HepG2 (cell line): ENCODE measurements around the gene GPRC5B. TPM values are rescaled to one million over a fixed set of nuclear protein-coding genes. Genes with fewer than 3 reads are reported as not detected.

Source experiments
- CC2D1A ChIP-seq: sonication (generic); formaldehyde crosslinking; IDR thresholded peaks from 2 replicates; pipeline ENCODE4 v1.8.1; 2023; ENCODE audit warnings: mild to moderate bottlenecking, missing genetic modification reagents
- CCAR2 ChIP-seq: fragments of 200-400 bp; formaldehyde crosslinking; optimal IDR thresholded peaks from 2 replicates; pipeline ENCODE3; 2018; ENCODE audit warnings: low read depth, mild to moderate bottlenecking, low read length, moderate library complexity
- ELF1 ChIP-seq: sonication (generic); formaldehyde crosslinking; IDR thresholded peaks from 2 replicates; pipeline ENCODE4 v1.4.0; 2020; ENCODE audit warnings: missing genetic modification reagents
- HDAC2 ChIP-seq: sonication (generic); formaldehyde crosslinking; IDR thresholded peaks from 2 replicates; pipeline ENCODE4 v1.4.0; 2020; ENCODE audit warnings: missing genetic modification reagents
- IRF2 ChIP-seq: IDR thresholded peaks from 2 replicates; pipeline ENCODE4 v1.6.1; 2018; ENCODE audit warnings: missing genetic modification reagents, missing compliant biosample characterization
- MIER3 ChIP-seq: IDR thresholded peaks from 2 replicates; pipeline ENCODE4 v1.6.1; 2016; ENCODE audit warnings: missing compliant biosample characterization, borderline replicate concordance
- NCOA5 ChIP-seq: sonication (generic); formaldehyde crosslinking; IDR thresholded peaks from 2 replicates; pipeline ENCODE4 v1.4.0; 2020; ENCODE audit warnings: missing genetic modification reagents
- SMC3 ChIP-seq: IDR thresholded peaks from 2 replicates; pipeline ENCODE4 v1.6.1; 2011; ENCODE audit warnings: low read length, improper control_type of control experiment
- ZNF256 ChIP-seq: sonication (generic); formaldehyde crosslinking; conservative IDR thresholded peaks from 2 replicates; pipeline ENCODE4 v1.4.0; 2020; ENCODE audit warnings: missing genetic modification reagents
- ZNF570 ChIP-seq: sonication (generic); formaldehyde crosslinking; IDR thresholded peaks from 2 replicates; pipeline ENCODE4 v1.4.0; 2020; ENCODE audit warnings: mild to moderate bottlenecking, missing genetic modification reagents, borderline replicate concordance
- ZNF780A ChIP-seq: sonication (generic); formaldehyde crosslinking; IDR thresholded peaks from 2 replicates; pipeline ENCODE4 v1.8.0; 2022; ENCODE audit warnings: mild to moderate bottlenecking, missing genetic modification reagents, moderate library complexity
- polyA plus RNA-seq, 8 experiments: library from polyadenylated mRNA; depleted of rRNA in 3 of 8; stranded (reverse) in 7 of 8; unstranded in 1 of 8; fragments of >200 nt; fragmentation: Illumina TruSeq in 4 of 8; extraction: Trizol in 4 of 8; gene quantifications; 2 replicates each; pipeline versions ENCODE4 v1.2.1 to v1.2.3, GENCODE V29; 2011 to 2016; ENCODE audit warnings: low read depth in 4 of 8, missing spikeins in 1 of 8, mixed read lengths in 1 of 8; ENCODE audit not compliant: insufficient read depth in 1 of 8
- total RNA-seq, 5 experiments: library from RNA; depleted of rRNA; stranded (reverse); fragments of >200 nt; fragmentation: Illumina TruSeq; extraction: Trizol; gene quantifications; 2 replicates each; pipeline ENCODE4 v1.2.3, GENCODE V29; 2016; ENCODE audit warnings: low read depth in 1 of 5
- TF ChIP-seq, protein P1 (sequence below): sonication (generic); formaldehyde crosslinking; IDR thresholded peaks from 2 replicates; pipeline ENCODE4 v1.4.0; 2020; ENCODE audit warnings: mild to moderate bottlenecking, missing genetic modification reagents
- TF ChIP-seq, protein P2 (sequence below): IDR thresholded peaks from 2 replicates; pipeline ENCODE4 v1.6.1; 2012; ENCODE audit warnings: low read depth, low read length, improper control_type of control experiment
- TF ChIP-seq, protein P3 (sequence below): sonication (generic); formaldehyde crosslinking; IDR thresholded peaks from 2 replicates; pipeline ENCODE4 v1.4.0; 2020; ENCODE audit warnings: mild to moderate bottlenecking, missing genetic modification reagents
- TF ChIP-seq, protein P4 (sequence below): IDR thresholded peaks from 2 replicates; pipeline ENCODE4 v1.6.1; 2016
- TF ChIP-seq, protein P5 (sequence below): sonication (generic); formaldehyde crosslinking; IDR thresholded peaks from 2 replicates; pipeline ENCODE4 v1.4.0; 2020; ENCODE audit warnings: mild to moderate bottlenecking, missing genetic modification reagents

The GPRC5B gene
- total and polyA plus RNA-seq, 2 of the 13 experiments (the other 11 are each of a cell fraction or from before 2014, with no cell fraction given): 0.46 to 0.53 TPM

DNA sequence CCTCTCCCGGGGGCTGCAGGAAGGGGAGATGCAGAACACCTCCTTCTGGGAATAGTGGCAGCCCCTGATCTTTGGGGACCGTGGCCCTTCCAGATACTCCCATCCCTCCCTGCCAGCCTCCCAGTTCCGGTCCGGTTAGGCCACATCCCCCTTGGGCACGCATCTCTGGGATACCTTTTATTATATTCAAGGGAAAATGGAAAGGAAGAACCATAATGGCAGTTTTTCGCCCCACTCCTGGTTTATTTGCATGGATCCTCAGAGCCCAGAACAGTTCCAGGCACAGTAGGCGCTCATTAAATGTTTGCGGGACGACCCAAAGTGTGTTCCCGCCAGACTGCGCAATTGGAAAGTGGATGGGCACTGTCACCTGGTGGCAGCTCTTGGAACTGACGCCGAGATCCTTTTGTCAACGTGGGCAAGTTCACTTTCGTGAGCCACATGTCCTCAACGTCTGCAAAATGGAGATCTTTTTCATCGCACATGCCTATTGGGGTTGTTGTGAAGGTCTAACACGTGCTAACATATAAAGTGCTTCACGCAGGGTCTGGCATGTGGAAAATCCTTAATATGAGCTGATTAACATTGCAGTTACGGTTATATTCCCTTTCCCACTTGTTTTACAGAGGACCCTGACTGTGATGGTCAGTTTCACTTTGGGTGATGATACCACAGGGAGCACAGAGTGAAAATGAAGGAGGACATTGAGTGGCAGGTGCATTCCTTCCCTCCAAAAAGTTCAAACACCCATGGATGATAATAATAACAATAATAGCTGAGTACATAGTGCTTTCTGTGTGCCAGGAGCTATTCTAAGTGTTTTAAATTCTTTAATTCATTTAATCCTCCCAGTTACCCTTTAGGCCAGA lies 1.7 kb upstream of the GPRC5B start (continued):
- TF ChIP-seq CCAR2 (no peak), MIER3 (CRISPR knock-in tag) (peak; percentile 71), ZNF256 (CRISPR knock-in tag) (no peak), SMC3 (peak; percentile 100), NCOA5 (CRISPR knock-in tag) (no peak), ZNF780A (CRISPR knock-in tag) (no peak), HDAC2 (peak; percentile 36; the same call in 1 of the 2 replicates), CC2D1A (CRISPR knock-in tag) (no peak), ZNF570 (CRISPR knock-in tag) (0 out of 2 replicates have a peak, but pooled peaks have one; percentile 28), IRF2 (CRISPR knock-in tag) (peak; percentile 89), ELF1 (CRISPR knock-in tag) (no peak)
- TF ChIP-seq, protein P1, sequence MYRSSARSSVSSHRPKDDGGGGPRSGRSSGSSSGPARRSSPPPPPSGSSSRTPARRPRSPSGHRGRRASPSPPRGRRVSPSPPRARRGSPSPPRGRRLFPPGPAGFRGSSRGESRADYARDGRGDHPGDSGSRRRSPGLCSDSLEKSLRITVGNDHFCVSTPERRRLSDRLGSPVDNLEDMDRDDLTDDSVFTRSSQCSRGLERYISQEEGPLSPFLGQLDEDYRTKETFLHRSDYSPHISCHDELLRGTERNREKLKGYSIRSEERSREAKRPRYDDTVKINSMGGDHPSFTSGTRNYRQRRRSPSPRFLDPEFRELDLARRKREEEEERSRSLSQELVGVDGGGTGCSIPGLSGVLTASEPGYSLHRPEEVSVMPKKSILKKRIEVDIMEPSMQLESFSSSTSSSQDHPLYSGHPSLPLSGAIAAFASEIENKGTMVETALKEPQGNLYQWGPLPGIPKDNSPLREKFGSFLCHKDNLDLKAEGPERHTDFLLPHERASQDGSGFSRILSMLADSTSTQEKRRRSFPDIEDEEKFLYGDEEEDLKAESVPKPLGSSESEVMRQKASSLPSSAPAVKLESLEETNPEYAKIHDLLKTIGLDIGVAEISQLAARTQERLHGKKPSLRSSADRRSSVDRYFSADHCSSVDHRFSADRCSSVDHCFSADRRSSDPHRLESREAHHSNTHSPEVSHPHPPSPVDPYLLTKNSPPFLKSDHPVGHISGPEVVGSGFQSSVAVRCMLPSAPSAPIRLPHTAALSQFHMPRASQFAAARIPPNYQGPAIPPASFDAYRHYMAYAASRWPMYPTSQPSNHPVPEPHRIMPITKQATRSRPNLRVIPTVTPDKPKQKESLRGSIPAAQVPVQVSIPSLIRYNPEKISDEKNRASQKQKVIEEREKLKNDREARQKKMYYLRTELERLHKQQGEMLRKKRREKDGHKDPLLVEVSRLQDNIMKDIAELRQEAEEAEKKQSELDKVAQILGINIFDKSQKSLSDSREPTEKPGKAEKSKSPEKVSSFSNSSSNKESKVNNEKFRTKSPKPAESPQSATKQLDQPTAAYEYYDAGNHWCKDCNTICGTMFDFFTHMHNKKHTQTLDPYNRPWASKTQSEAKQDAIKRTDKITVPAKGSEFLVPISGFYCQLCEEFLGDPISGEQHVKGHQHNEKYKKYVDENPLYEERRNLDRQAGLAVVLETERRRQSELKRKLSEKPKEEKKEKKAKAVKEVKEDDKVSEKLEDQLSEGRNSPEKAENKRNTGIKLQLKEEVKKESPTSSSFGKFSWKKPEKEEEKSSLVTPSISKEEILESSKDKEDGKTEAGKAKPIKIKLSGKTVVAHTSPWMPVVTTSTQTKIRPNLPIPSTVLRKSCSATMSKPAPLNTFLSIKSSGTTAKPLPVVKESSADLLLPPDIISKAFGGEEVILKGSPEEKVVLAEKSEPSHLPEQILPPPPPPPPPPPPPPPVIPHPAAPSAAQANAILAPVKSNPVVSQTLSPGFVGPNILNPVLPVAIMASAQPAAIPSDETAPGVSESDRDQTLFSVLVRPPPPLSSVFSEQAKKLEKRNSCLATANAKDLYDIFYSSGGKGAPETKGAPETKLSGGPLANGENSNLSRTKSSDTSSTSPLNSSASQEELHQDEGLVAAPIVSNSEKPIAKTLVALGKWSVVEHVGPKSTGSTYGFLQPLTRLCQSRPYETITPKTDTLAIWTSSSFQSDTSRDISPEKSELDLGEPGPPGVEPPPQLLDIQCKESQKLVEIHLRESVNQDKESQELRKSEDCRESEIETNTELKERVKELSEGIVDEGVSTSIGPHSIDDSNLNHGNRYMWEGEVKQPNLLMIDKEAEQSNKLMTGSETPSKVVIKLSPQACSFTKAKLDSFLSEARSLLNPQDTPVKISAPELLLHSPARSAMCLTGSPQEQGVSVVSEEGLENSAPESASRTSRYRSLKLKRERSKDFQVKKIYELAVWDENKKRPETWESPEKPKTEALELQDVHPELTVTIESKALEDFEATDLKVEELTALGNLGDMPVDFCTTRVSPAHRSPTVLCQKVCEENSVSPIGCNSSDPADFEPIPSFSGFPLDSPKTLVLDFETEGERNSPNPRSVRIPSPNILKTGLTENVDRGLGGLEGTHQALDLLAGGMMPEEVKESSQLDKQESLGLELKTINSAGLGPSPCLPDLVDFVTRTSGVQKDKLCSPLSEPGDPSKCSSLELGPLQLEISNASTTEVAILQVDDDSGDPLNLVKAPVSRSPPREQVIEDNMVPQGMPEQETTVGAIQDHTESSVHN (CRISPR knock-in tag): no peak
- TF ChIP-seq, protein P2, sequence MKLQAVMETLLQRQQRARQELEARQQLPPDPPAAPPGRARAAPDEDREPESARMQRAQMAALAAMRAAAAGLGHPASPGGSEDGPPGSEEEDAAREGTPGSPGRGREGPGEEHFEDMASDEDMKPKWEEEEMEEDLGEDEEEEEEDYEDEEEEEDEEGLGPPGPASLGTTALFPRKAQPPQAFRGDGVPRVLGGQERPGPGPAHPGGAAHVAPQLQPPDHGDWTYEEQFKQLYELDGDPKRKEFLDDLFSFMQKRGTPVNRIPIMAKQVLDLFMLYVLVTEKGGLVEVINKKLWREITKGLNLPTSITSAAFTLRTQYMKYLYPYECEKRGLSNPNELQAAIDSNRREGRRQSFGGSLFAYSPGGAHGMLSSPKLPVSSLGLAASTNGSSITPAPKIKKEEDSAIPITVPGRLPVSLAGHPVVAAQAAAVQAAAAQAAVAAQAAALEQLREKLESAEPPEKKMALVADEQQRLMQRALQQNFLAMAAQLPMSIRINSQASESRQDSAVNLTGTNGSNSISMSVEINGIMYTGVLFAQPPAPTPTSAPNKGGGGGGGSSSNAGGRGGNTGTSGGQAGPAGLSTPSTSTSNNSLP: 0 out of 2 replicates have a peak, but pooled peaks have one; percentile 30
- TF ChIP-seq, protein P3, sequence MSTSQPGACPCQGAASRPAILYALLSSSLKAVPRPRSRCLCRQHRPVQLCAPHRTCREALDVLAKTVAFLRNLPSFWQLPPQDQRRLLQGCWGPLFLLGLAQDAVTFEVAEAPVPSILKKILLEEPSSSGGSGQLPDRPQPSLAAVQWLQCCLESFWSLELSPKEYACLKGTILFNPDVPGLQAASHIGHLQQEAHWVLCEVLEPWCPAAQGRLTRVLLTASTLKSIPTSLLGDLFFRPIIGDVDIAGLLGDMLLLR: 0 out of 2 replicates have a peak, but pooled peaks have one; percentile 49
- TF ChIP-seq, protein P4, sequence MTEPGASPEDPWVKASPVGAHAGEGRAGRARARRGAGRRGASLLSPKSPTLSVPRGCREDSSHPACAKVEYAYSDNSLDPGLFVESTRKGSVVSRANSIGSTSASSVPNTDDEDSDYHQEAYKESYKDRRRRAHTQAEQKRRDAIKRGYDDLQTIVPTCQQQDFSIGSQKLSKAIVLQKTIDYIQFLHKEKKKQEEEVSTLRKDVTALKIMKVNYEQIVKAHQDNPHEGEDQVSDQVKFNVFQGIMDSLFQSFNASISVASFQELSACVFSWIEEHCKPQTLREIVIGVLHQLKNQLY (CRISPR knock-in tag): no peak
- TF ChIP-seq, protein P5, sequence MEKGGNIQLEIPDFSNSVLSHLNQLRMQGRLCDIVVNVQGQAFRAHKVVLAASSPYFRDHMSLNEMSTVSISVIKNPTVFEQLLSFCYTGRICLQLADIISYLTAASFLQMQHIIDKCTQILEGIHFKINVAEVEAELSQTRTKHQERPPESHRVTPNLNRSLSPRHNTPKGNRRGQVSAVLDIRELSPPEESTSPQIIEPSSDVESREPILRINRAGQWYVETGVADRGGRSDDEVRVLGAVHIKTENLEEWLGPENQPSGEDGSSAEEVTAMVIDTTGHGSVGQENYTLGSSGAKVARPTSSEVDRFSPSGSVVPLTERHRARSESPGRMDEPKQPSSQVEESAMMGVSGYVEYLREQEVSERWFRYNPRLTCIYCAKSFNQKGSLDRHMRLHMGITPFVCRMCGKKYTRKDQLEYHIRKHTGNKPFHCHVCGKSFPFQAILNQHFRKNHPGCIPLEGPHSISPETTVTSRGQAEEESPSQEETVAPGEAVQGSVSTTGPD: no peak
